Peyer's patch (tissue), 4 donors: ENCODE results near the gene QPCT. TPM values are rescaled to one million over a fixed set of nuclear protein-coding genes. Genes with fewer than 3 reads are reported as not detected.

Source experiments
- DNase-seq, 3 donors: peaks; one replicate each; pipeline ENCODE4 v3.0.0-alpha.2; 2017 to 2019
- H3K27ac ChIP-seq, 4 donors: fragments of 200-600 bp; sonication (generic); one replicate each; pipeline ENCODE4 v1.5.1; 2016 to 2019
- H3K27me3 ChIP-seq, 2 donors: fragments of 200-600 bp; sonication (generic); one replicate each; pipeline ENCODE4 v1.5.1; 2019
- H3K36me3 ChIP-seq, 3 donors: fragments of 200-600 bp; sonication (generic); one replicate each; pipeline ENCODE4 v1.5.1; 2016 to 2019
- H3K4me1 ChIP-seq, 4 donors: fragments of 200-600 bp; sonication (generic); one replicate each; pipeline ENCODE4 v1.5.1; 2016 to 2019
- H3K4me3 ChIP-seq, 4 donors: fragments of 200-600 bp; sonication (generic); 1 replicate in 3 of 4; 2 replicates in 1 of 4; pipeline ENCODE4 v1.5.1; 2016 to 2019; ENCODE audit warnings: mild to moderate bottlenecking in 1 of 4
- H3K9me3 ChIP-seq, 4 donors: fragments of 200-600 bp; sonication (generic); one replicate each; pipeline ENCODE4 v1.5.1; 2016 to 2019; ENCODE audit warnings: mild to moderate bottlenecking in 1 of 4
- POLR2A ChIP-seq, 2 donors: fragments of 450-650 bp; IDR thresholded peaks; one replicate each; pipeline ENCODE4 v1.5.1; 2017; ENCODE audit warnings: antibody characterized with exemption in 2 of 2, mild to moderate bottlenecking in 2 of 2, moderate library complexity in 2 of 2
- total RNA-seq, 4 donors: library from RNA; depleted of rRNA; stranded (reverse); fragments of >200 nt; gene quantifications; one replicate each; pipeline ENCODE4 v1.1.0, GENCODE V29; 2016
- TF ChIP-seq, protein P1 (sequence below), 6 experiments: fragments of 450-650 bp in 4 of 6; fragments of 200-600 bp in 2 of 6; sonication (generic) in 1 of 6; IDR thresholded peaks; one replicate each; pipeline ENCODE4 v1.5.1; 2017 to 2019; ENCODE audit warnings: antibody characterized with exemption in 6 of 6, mild to moderate bottlenecking in 3 of 6, moderate library complexity in 1 of 6

Gene QPCT
- total RNA-seq, 4 donors from 2014 or later: 0.66 to 1.6 (median 0.88) TPM; not detected in 1

- TF ChIP-seq, protein P1, sequence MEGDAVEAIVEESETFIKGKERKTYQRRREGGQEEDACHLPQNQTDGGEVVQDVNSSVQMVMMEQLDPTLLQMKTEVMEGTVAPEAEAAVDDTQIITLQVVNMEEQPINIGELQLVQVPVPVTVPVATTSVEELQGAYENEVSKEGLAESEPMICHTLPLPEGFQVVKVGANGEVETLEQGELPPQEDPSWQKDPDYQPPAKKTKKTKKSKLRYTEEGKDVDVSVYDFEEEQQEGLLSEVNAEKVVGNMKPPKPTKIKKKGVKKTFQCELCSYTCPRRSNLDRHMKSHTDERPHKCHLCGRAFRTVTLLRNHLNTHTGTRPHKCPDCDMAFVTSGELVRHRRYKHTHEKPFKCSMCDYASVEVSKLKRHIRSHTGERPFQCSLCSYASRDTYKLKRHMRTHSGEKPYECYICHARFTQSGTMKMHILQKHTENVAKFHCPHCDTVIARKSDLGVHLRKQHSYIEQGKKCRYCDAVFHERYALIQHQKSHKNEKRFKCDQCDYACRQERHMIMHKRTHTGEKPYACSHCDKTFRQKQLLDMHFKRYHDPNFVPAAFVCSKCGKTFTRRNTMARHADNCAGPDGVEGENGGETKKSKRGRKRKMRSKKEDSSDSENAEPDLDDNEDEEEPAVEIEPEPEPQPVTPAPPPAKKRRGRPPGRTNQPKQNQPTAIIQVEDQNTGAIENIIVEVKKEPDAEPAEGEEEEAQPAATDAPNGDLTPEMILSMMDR (IDR thresholded peaks at IDR 0.05): no peak
- no peak for TF ChIP-seq POLR2A (IDR thresholded peaks at IDR 0.05)
- H3K4me3 ChIP-seq: no peak overlapping the region
- no peak for DNase-seq
- H3K27ac ChIP-seq: no peak overlapping the region
- no peaks in the 10 kb centered on the region for H3K36me3 ChIP-seq
- no peaks in the 10 kb centered on the region for H3K9me3 ChIP-seq
- no peaks in the 10 kb centered on the region for H3K4me1 ChIP-seq
- H3K27me3 ChIP-seq: no peaks in the 10 kb centered on the region
These were observed 26.2 kb downstream of the QPCT start for GRCh38 chr2:37370666-37371065.

DNA sequence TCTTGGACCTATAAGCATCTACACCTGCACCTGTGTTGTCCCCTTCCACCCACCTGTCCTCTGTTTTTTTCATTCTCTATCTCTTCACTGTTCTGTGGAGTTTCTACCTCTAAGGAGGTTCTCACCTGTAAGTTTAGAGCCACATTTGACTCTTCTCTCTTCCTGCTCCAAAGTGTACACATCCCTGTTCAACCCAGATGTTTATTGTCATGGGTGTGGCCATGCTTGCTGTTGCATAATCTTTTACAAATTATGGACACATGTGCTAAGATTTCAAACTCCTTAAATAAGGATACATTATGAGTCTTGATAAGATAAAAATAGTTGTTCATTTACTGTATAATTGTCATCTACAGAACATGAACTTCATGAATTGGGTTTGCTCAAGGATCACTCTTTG, 27.6 kb downstream of the QPCT start:
- no peak for DNase-seq
- TF ChIP-seq POLR2A (IDR thresholded peaks at IDR 0.05): no peak
- TF ChIP-seq, protein P1 (IDR thresholded peaks at IDR 0.05): no peak
- H3K4me3 ChIP-seq: no peak overlapping the region
- no peaks in the 10 kb centered on the region for H3K9me3 ChIP-seq
- peaks cover 0 to 6% (median 0%) of the 10 kb centered on the region in 4 donors for H3K4me1 ChIP-seq
- H3K36me3 ChIP-seq: no peaks in the 10 kb centered on the region
- no peak overlapping the region for H3K27ac ChIP-seq
- H3K27me3 ChIP-seq: no peaks in the 10 kb centered on the region

GRCh38 chr2:37375741-37376288, 31.4 kb downstream of the QPCT start:
- peaks cover 0 to 6% (median 0%) of the 10 kb centered on the region in 4 donors for H3K4me1 ChIP-seq
- no peaks in the 10 kb centered on the region for H3K27me3 ChIP-seq
- no peak for DNase-seq
- peak overlapping the region in 1 of 4 donors; percentile 4 for H3K4me3 ChIP-seq
- TF ChIP-seq, protein P1 (IDR thresholded peaks at IDR 0.05): no peak
- no peak for TF ChIP-seq POLR2A (IDR thresholded peaks at IDR 0.05)
- H3K36me3 ChIP-seq: no peaks in the 10 kb centered on the region
- H3K9me3 ChIP-seq: no peaks in the 10 kb centered on the region
- peak overlapping the region in 2 of 4 donors; percentile 43 to 60 for H3K27ac ChIP-seq

DNA sequence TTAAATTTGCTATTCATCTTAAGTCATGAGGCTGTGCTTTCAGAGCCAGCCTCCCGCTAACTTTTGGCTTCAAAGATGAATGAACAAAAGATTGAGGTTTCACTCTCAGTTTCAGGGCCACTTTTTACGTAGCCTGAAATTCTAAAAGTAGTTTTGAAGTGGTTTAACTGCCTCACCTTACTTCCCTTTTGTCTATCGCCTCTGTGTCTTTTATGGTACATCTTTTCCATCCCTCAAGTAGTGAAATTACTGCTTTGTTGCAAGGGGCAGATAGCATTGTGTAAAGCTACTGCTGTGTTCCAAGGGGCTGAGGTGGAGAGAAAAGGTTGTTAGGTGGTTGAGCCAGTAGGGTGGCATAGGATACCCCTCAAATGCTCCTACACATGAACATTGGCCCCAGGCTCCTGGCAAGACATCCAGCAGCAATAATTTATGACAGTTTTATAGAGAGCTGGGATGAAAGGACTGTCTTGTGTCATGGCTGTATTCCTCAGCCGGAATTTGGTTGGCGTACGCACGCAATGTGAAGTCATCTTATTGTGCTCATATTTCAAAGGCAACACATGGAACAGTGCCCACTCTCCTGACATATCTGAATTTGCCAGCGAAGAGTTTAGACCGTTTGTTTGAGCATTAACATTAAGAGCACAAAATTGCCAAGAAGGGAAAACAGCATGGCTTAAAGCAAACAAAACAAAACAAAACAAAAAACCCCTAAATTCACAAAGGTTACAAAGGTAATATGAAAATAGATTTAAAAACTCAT, 32.2 kb downstream of the QPCT start:
- DNase-seq: peak in 1 of 3 donors; percentile 36

DNA sequence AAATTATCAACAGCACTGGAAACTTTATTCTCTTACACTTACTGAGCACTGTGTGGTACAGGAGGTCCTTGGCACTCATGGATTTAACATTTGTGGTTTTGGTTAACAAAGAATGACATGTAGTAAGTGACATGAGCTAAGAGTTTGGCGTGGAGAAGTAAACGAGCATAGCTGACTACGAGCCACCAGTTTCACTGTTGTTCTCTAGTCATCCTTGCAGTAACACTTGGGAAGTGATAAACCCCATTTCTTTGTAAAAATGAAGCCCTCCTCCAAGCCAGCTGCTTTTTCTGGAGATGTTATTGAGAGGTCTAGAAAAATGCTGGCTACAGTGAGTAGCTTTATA, 32.7 kb downstream of the QPCT start:
- H3K4me3 ChIP-seq: no peak overlapping the region
- no peak for DNase-seq
- no peaks in the 10 kb centered on the region for H3K27me3 ChIP-seq
- H3K9me3 ChIP-seq: no peaks in the 10 kb centered on the region
- peak overlapping the region in 2 of 4 donors; percentile 43 to 60 for H3K27ac ChIP-seq
- peaks cover 0 to 6% (median 0%) of the 10 kb centered on the region in 4 donors for H3K4me1 ChIP-seq
- no peaks in the 10 kb centered on the region for H3K36me3 ChIP-seq
- no peak for TF ChIP-seq POLR2A (IDR thresholded peaks at IDR 0.05)
- TF ChIP-seq, protein P1 (IDR thresholded peaks at IDR 0.05): no peak

More for the DNA sequence above, 32.2 kb downstream of the QPCT start:
- no peaks in the 10 kb centered on the region for H3K36me3 ChIP-seq
- TF ChIP-seq, protein P1 (IDR thresholded peaks at IDR 0.05): no peak
- no peak for TF ChIP-seq POLR2A (IDR thresholded peaks at IDR 0.05)
- H3K4me3 ChIP-seq: peak overlapping the region in 1 of 4 donors; percentile 4
- H3K27ac ChIP-seq: peak overlapping the region in 2 of 4 donors; percentile 43 to 60
- H3K27me3 ChIP-seq: no peaks in the 10 kb centered on the region
- H3K4me1 ChIP-seq: peaks cover 0 to 6% (median 0%) of the 10 kb centered on the region in 4 donors
- no peaks in the 10 kb centered on the region for H3K9me3 ChIP-seq
